ENCODE measurements around the gene KCNQ5. TPM values are rescaled to one million over a fixed set of nuclear protein-coding genes. Genes with fewer than 3 reads are reported as not detected.

KCNQ5 gene
- total RNA-seq, 1 experiment from 2014 or later = not detected

DNA sequence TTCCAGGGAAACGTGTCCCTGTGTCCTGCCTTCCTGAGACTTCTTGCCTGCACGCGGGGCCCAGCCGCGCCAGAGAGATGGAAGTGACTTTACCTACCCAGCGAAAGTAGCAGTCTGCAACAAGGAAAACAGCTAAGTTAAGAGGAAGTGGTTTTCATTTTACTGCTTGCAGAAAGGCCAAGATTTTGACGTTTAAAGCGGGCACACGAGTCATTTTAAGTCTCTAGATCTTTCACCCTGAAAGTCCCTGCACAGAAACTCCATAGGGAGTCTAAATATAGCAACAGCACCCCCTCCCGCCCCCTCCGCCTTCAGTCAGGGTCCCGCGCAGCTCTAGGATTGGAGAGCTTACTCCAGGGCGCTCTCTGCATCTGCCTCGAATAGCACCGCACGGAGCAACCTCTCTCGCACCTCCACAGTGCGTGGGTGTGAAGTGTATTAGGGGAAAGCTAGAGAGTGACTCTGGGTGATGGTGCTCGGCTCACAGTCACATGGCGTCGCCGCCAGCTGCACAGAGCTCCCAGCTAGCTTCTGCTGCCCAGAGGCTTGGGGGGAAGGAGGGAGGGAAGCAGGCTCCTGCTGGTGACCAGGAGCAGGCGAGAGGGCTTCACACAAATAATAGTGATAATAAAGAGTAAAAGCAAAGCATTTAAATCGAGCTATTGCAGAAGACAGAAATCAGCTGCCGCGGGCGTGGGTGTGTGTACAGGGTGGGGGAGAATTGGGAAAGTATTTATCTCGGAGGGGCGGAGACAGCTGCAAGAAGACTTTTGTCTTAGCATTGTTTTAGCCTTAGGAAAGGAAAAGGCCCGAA lies 1.8 kb upstream of the KCNQ5 start:
- no TSS peak for BruUV-seq (replicated peaks)
- ChIA-PET CTCF (interaction anchor here (1.0 kb wide), 1 partner anchor 510 kb away, joined by 4 read pairs; no protein-coding TSS in a partner anchor), POLR2A (no interaction called here), RAD21 (ENCODE audit: low non-redundant PET in 1 of 2, low total read pairs in 2 of 2, uncharacterized antibody in 2 of 2, unreplicated experiment in 2 of 2) (no interaction called here)
- no peak overlapping the region for H3K27ac ChIP-seq (ENCODE audit: low read depth, low read length)
- H3K9me2 ChIP-seq (ENCODE audit: insufficient read depth) = no peaks in the 10 kb centered on the region
- intact Hi-C loops (cut with micrococcal nuclease) = loop anchor here (5.0 kb wide), 1 partner anchor 707 kb away; no protein-coding TSS in a partner anchor
- no peak for DNase-seq (ENCODE audit: low read depth, low spot score)
- H3K4me2 ChIP-seq (ENCODE audit: low read length) = no peak overlapping the region
- no peak overlapping the region for H2AFZ ChIP-seq (ENCODE audit: low read depth, low read length, poor library complexity, severe bottlenecking)
- TF ChIP-seq SIN3A (IDR thresholded peaks at IDR 0.05; ENCODE audit: low read depth) = no peak
- TF ChIP-seq, protein P1, sequence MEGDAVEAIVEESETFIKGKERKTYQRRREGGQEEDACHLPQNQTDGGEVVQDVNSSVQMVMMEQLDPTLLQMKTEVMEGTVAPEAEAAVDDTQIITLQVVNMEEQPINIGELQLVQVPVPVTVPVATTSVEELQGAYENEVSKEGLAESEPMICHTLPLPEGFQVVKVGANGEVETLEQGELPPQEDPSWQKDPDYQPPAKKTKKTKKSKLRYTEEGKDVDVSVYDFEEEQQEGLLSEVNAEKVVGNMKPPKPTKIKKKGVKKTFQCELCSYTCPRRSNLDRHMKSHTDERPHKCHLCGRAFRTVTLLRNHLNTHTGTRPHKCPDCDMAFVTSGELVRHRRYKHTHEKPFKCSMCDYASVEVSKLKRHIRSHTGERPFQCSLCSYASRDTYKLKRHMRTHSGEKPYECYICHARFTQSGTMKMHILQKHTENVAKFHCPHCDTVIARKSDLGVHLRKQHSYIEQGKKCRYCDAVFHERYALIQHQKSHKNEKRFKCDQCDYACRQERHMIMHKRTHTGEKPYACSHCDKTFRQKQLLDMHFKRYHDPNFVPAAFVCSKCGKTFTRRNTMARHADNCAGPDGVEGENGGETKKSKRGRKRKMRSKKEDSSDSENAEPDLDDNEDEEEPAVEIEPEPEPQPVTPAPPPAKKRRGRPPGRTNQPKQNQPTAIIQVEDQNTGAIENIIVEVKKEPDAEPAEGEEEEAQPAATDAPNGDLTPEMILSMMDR (IDR thresholded peaks at IDR 0.05 in 2 of 3, conservative IDR thresholded peaks at IDR 0.05 in 1 of 3; ENCODE audit: borderline replicate concordance in 1 of 3, insufficient read depth in 1 of 3, low read depth in 2 of 3, low read length in 2 of 3) = no peak
- no peak for TF ChIP-seq YY1 (IDR thresholded peaks at IDR 0.05; ENCODE audit: extremely low read depth, insufficient replicate concordance, low read depth, low read length)
- TF ChIP-seq, protein P2, sequence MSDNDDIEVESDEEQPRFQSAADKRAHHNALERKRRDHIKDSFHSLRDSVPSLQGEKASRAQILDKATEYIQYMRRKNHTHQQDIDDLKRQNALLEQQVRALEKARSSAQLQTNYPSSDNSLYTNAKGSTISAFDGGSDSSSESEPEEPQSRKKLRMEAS (IDR thresholded peaks at IDR 0.05) = no peak
- no peak for TF ChIP-seq SRF (IDR thresholded peaks at IDR 0.05; ENCODE audit: low read depth)
- no peak for TF ChIP-seq CEBPB (IDR thresholded peaks at IDR 0.05; ENCODE audit: low read depth)
- no peak for TF ChIP-seq CBX3 (IDR thresholded peaks at IDR 0.05; ENCODE audit: low read depth)
- no peak for TF ChIP-seq POLR2AphosphoS5 (IDR thresholded peaks at IDR 0.05; ENCODE audit: low read depth, low read length)
- no peak for TF ChIP-seq ZNF274 (IDR thresholded peaks at IDR 0.05; ENCODE audit: low read depth, low read length)
- TF ChIP-seq, protein P3, sequence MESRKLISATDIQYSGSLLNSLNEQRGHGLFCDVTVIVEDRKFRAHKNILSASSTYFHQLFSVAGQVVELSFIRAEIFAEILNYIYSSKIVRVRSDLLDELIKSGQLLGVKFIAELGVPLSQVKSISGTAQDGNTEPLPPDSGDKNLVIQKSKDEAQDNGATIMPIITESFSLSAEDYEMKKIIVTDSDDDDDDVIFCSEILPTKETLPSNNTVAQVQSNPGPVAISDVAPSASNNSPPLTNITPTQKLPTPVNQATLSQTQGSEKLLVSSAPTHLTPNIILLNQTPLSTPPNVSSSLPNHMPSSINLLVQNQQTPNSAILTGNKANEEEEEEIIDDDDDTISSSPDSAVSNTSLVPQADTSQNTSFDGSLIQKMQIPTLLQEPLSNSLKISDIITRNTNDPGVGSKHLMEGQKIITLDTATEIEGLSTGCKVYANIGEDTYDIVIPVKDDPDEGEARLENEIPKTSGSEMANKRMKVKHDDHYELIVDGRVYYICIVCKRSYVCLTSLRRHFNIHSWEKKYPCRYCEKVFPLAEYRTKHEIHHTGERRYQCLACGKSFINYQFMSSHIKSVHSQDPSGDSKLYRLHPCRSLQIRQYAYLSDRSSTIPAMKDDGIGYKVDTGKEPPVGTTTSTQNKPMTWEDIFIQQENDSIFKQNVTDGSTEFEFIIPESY (IDR thresholded peaks at IDR 0.05; ENCODE audit: extremely low read depth, insufficient replicate concordance, low read length) = no peak
- TF ChIP-seq, protein P4, sequence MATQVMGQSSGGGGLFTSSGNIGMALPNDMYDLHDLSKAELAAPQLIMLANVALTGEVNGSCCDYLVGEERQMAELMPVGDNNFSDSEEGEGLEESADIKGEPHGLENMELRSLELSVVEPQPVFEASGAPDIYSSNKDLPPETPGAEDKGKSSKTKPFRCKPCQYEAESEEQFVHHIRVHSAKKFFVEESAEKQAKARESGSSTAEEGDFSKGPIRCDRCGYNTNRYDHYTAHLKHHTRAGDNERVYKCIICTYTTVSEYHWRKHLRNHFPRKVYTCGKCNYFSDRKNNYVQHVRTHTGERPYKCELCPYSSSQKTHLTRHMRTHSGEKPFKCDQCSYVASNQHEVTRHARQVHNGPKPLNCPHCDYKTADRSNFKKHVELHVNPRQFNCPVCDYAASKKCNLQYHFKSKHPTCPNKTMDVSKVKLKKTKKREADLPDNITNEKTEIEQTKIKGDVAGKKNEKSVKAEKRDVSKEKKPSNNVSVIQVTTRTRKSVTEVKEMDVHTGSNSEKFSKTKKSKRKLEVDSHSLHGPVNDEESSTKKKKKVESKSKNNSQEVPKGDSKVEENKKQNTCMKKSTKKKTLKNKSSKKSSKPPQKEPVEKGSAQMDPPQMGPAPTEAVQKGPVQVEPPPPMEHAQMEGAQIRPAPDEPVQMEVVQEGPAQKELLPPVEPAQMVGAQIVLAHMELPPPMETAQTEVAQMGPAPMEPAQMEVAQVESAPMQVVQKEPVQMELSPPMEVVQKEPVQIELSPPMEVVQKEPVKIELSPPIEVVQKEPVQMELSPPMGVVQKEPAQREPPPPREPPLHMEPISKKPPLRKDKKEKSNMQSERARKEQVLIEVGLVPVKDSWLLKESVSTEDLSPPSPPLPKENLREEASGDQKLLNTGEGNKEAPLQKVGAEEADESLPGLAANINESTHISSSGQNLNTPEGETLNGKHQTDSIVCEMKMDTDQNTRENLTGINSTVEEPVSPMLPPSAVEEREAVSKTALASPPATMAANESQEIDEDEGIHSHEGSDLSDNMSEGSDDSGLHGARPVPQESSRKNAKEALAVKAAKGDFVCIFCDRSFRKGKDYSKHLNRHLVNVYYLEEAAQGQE (IDR thresholded peaks at IDR 0.05; ENCODE audit: low read depth) = no peak
- no peaks in the 10 kb centered on the region for H3K36me3 ChIP-seq (ENCODE audit: control insufficient read depth in 1 of 2, insufficient read depth in 2 of 2, low read length in 2 of 2)
- no peak for ATAC-seq
- no peak overlapping the region for H3K4me3 ChIP-seq (replicated peaks in 1 of 2; ENCODE audit: low read depth in 1 of 2, low read length in 2 of 2)
- H3K27me3 ChIP-seq (ENCODE audit: insufficient read depth, low read length) = peaks cover 11% of the 10 kb centered on the region; the same call in 1 of the 2 replicates
- H3K4me1 ChIP-seq (ENCODE audit: control insufficient read depth in 1 of 2, insufficient read depth in 2 of 2, low read length in 2 of 2) = no peaks in the 10 kb centered on the region
- H3K79me2 ChIP-seq (ENCODE audit: insufficient read depth, low read length) = no peaks in the 10 kb centered on the region
- no peak overlapping the region for H3K9ac ChIP-seq (ENCODE audit: low read length)
- no peaks in the 10 kb centered on the region for H4K20me1 ChIP-seq (ENCODE audit: insufficient read depth)
- H3K9me3 ChIP-seq (ENCODE audit: control insufficient read depth in 1 of 2, insufficient read depth in 1 of 2, low read depth in 1 of 2, low read length in 2 of 2) = no peaks in the 10 kb centered on the region

Data from HCT116 (cell line).